ENCODE data around the gene FOXJ3.

GRCh38 chr1:42219627-42220026 is 115.4 kb downstream of the FOXJ3 start:
- TF ChIP-seq CTCF (IDR thresholded peaks at IDR 0.05; ENCODE audit: insufficient read depth, low read length, poor library complexity, severe bottlenecking) (no peak), EZH2phosphoT487 (conservative IDR thresholded peaks at IDR 0.05; ENCODE audit: low read length) (no peak)

Data from SU-DHL-6 (cell line).